HEK293 (cell line): Measurements from ENCODE around the gene PHF21A.
A peak's percentile ranks its signal among the peaks of the same experiment; 100 is the strongest.

Source experiments
- BCL11B ChIP-seq: fragments of 450-650 bp; formaldehyde crosslinking; IDR thresholded peaks from 2 replicates; pipeline ENCODE4 v1.5.1; 2016; ENCODE audit warnings: low read depth, missing biosample characterization, missing genetic modification characterization
- EGR2 ChIP-seq: fragments of 450-650 bp; formaldehyde crosslinking; IDR thresholded peaks from 2 replicates; pipeline ENCODE4 v1.5.1; 2016; ENCODE audit warnings: low read depth, missing biosample characterization, missing genetic modification characterization
- GLIS2 ChIP-seq: fragments of 450-650 bp; formaldehyde crosslinking; IDR thresholded peaks from 2 replicates; pipeline ENCODE4 v1.5.1; 2016; ENCODE audit warnings: missing biosample characterization, missing genetic modification characterization
- OSR2 ChIP-seq: fragments of 450-650 bp; formaldehyde crosslinking; IDR thresholded peaks from 2 replicates; pipeline ENCODE4 v1.5.1; 2016; ENCODE audit warnings: missing biosample characterization, missing genetic modification characterization
- SALL2 ChIP-seq: fragments of 450-650 bp; formaldehyde crosslinking; IDR thresholded peaks from 2 replicates; pipeline ENCODE4 v1.5.0; 2017; ENCODE audit warnings: missing biosample characterization, mild to moderate bottlenecking, missing genetic modification characterization, borderline replicate concordance
- SETDB1 ChIP-seq: IDR thresholded peaks from one replicate; pipeline ENCODE4 v1.6.1; 2017; ENCODE audit warnings: mild to moderate bottlenecking, low read length, moderate library complexity, mixed read lengths; ENCODE audit not compliant: insufficient read length
- ZBTB48 ChIP-seq: fragments of 450-650 bp; formaldehyde crosslinking; IDR thresholded peaks from 2 replicates; pipeline ENCODE4 v1.5.1; 2016; ENCODE audit warnings: missing biosample characterization, missing genetic modification characterization
- ZBTB8A ChIP-seq: fragments of 450-650 bp; formaldehyde crosslinking; IDR thresholded peaks from 2 replicates; pipeline ENCODE4 v1.5.1; 2016; ENCODE audit warnings: missing biosample characterization, missing genetic modification characterization
- ZFP3 ChIP-seq: fragments of 450-650 bp; formaldehyde crosslinking; IDR thresholded peaks from 2 replicates; pipeline ENCODE4 v1.5.1; 2016; ENCODE audit warnings: low read depth, missing biosample characterization, missing genetic modification characterization
- ZNF132 ChIP-seq: fragments of 450-650 bp; formaldehyde crosslinking; IDR thresholded peaks from 2 replicates; pipeline ENCODE4 v1.5.1; 2017; ENCODE audit warnings: missing biosample characterization, missing genetic modification characterization, borderline replicate concordance
- ZNF2 ChIP-seq: fragments of 450-650 bp; formaldehyde crosslinking; IDR thresholded peaks from 2 replicates; pipeline ENCODE4 v1.5.1; 2016; ENCODE audit warnings: missing biosample characterization, missing genetic modification characterization
- ZNF223 ChIP-seq: fragments of 450-650 bp; formaldehyde crosslinking; IDR thresholded peaks from 2 replicates; pipeline ENCODE4 v1.5.1; 2016; ENCODE audit warnings: missing biosample characterization, missing genetic modification characterization
- ZNF311 ChIP-seq: fragments of 450-650 bp; formaldehyde crosslinking; IDR thresholded peaks from 2 replicates; pipeline ENCODE4 v1.5.1; 2017; ENCODE audit warnings: missing biosample characterization, missing genetic modification characterization, borderline replicate concordance
- ZNF341 ChIP-seq: fragments of 450-650 bp; formaldehyde crosslinking; IDR thresholded peaks from 2 replicates; pipeline ENCODE4; 2016; ENCODE audit warnings: low read depth, missing biosample characterization, missing genetic modification characterization
- ZNF354C ChIP-seq: fragments of 450-650 bp; formaldehyde crosslinking; IDR thresholded peaks from 2 replicates; pipeline ENCODE4 v1.5.1; 2016; ENCODE audit warnings: missing biosample characterization, missing genetic modification characterization, low read depth, borderline replicate concordance
- ZNF37A ChIP-seq: fragments of 450-650 bp; IDR thresholded peaks from 2 replicates; pipeline ENCODE4 v1.5.1; 2018; ENCODE audit warnings: missing biosample characterization, missing genetic modification characterization
- ZNF391 ChIP-seq: fragments of 450-650 bp; formaldehyde crosslinking; IDR thresholded peaks from 2 replicates; pipeline ENCODE4 v1.5.1; 2016; ENCODE audit warnings: low read depth, missing biosample characterization, missing genetic modification characterization, borderline replicate concordance
- ZNF426 ChIP-seq: fragments of 450-650 bp; formaldehyde crosslinking; IDR thresholded peaks from 2 replicates; pipeline ENCODE4 v1.5.1; 2017; ENCODE audit warnings: missing biosample characterization, missing genetic modification characterization, mild to moderate bottlenecking, inconsistent platforms, moderate library complexity
- ZNF473 ChIP-seq: fragments of 450-650 bp; formaldehyde crosslinking; IDR thresholded peaks from 2 replicates; pipeline ENCODE4 v1.5.1; 2017; ENCODE audit warnings: missing biosample characterization, missing genetic modification characterization
- ZNF600 ChIP-seq: fragments of 450-650 bp; formaldehyde crosslinking; IDR thresholded peaks from 2 replicates; pipeline ENCODE4 v1.5.1; 2016; ENCODE audit warnings: missing biosample characterization, missing genetic modification characterization
- ZNF660 ChIP-seq: fragments of 450-650 bp; IDR thresholded peaks from 2 replicates; pipeline ENCODE4 v1.5.1; 2018; ENCODE audit warnings: missing biosample characterization, mild to moderate bottlenecking, missing genetic modification characterization
- ZNF768 ChIP-seq: fragments of 450-650 bp; formaldehyde crosslinking; IDR thresholded peaks from 2 replicates; pipeline ENCODE4 v1.5.1; 2018; ENCODE audit warnings: missing biosample characterization, mild to moderate bottlenecking, missing genetic modification characterization
- ZNF792 ChIP-seq: fragments of 450-650 bp; formaldehyde crosslinking; IDR thresholded peaks from 2 replicates; pipeline ENCODE4 v1.5.1; 2016; ENCODE audit warnings: missing biosample characterization, missing genetic modification characterization
- TF ChIP-seq, protein P1 (sequence below): fragments of 450-650 bp; formaldehyde crosslinking; IDR thresholded peaks from 2 replicates; pipeline ENCODE4 v1.5.1; 2016; ENCODE audit warnings: missing biosample characterization, missing genetic modification characterization
- TF ChIP-seq, protein P2 (sequence below): fragments of 450-650 bp; formaldehyde crosslinking; IDR thresholded peaks from 2 replicates; pipeline ENCODE4 v1.5.1; 2016; ENCODE audit warnings: missing biosample characterization, missing genetic modification characterization
- TF ChIP-seq, protein P3 (sequence below): sonication (generic); formaldehyde crosslinking; IDR thresholded peaks from 2 replicates; pipeline ENCODE4 v1.8.1; 2022; ENCODE audit warnings: mild to moderate bottlenecking, moderate library complexity, missing genetic modification reagents
- TF ChIP-seq, protein P4 (sequence below): fragments of 450-650 bp; formaldehyde crosslinking; IDR thresholded peaks from 2 replicates; pipeline ENCODE4 v1.5.1; 2016; ENCODE audit warnings: missing biosample characterization, missing genetic modification characterization
- TF ChIP-seq, protein P5 (sequence below): fragments of 450-650 bp; formaldehyde crosslinking; IDR thresholded peaks from 2 replicates; pipeline ENCODE4 v1.5.1; 2016; ENCODE audit warnings: missing biosample characterization, missing genetic modification characterization, borderline replicate concordance
- TF ChIP-seq, protein P6 (sequence below): fragments of 450-650 bp; formaldehyde crosslinking; optimal IDR thresholded peaks from 2 replicates; pipeline ENCODE3; 2016; ENCODE audit warnings: missing biosample characterization, mild to moderate bottlenecking, missing genetic modification characterization

Gene PHF21A

DNA sequence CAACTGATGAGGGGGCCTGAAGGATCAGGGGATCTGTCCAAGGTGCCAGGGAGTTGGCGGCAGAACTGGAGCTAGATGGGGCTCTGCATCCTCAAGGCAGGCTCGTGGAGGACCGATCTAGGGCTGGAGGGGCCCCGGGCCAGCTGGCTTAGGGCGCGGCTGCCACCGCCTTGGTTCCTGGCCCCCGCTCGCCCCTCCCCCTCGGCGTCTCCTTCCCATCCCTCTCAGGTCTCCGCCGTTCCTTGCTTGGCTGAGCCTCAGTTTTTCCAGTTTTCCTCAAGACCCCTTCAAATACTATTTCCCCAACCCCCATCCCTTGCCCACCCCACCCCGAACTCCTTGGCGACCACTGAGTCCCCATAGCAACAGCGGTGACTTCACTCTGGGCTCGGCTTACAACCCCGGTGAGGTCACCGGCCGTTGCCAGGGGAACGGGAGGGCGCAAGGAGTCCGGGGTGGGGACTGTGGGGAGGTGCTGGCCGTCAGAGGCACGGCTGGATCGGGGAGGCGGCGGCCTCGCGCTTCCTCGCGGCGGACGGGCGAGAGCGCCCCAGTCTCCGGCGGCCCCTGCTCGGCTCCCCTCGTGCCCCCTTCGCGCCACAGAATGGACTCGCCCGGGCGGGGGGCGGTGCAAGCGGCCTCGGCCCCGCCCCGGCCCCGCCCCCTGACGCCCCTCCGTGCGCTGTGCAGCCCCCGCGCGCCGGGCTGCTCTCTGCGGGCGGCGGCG, 221.6 kb downstream of the PHF21A start (continued):
- TF ChIP-seq, protein P1, sequence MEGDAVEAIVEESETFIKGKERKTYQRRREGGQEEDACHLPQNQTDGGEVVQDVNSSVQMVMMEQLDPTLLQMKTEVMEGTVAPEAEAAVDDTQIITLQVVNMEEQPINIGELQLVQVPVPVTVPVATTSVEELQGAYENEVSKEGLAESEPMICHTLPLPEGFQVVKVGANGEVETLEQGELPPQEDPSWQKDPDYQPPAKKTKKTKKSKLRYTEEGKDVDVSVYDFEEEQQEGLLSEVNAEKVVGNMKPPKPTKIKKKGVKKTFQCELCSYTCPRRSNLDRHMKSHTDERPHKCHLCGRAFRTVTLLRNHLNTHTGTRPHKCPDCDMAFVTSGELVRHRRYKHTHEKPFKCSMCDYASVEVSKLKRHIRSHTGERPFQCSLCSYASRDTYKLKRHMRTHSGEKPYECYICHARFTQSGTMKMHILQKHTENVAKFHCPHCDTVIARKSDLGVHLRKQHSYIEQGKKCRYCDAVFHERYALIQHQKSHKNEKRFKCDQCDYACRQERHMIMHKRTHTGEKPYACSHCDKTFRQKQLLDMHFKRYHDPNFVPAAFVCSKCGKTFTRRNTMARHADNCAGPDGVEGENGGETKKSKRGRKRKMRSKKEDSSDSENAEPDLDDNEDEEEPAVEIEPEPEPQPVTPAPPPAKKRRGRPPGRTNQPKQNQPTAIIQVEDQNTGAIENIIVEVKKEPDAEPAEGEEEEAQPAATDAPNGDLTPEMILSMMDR (tag by site-specific recombination), result no peak
- TF ChIP-seq ZNF37A (tag by site-specific recombination) (0 out of 2 replicates have a peak, but pooled peaks have one; percentile 6), ZNF660 (tag by site-specific recombination) (peak; percentile 94), ZNF426 (tag by site-specific recombination) (no peak), ZNF341 (tag by site-specific recombination) (peak; percentile 86), ZNF391 (tag by site-specific recombination) (no peak), BCL11B (tag by site-specific recombination) (no peak), SALL2 (tag by site-specific recombination) (no peak), ZNF354C (no peak), ZNF2 (tag by site-specific recombination) (no peak), ZNF600 (tag by site-specific recombination) (peak; percentile 36; the same call in 1 of the 2 replicates), OSR2 (tag by site-specific recombination) (no peak), GLIS2 (tag by site-specific recombination) (peak; percentile 51), ZBTB48 (no peak; the same call in none of the 2 replicates), ZNF311 (tag by site-specific recombination) (no peak), ZNF223 (no peak), ZFP3 (tag by site-specific recombination) (no peak), ZNF132 (tag by site-specific recombination) (no peak), ZBTB8A (peak; percentile 31; the same call in 1 of the 2 replicates), EGR2 (tag by site-specific recombination) (no peak), ZNF473 (tag by site-specific recombination) (no peak), ZNF792 (no peak), SETDB1 (no peak), ZNF768 (tag by site-specific recombination) (no peak)
- TF ChIP-seq, protein P2, sequence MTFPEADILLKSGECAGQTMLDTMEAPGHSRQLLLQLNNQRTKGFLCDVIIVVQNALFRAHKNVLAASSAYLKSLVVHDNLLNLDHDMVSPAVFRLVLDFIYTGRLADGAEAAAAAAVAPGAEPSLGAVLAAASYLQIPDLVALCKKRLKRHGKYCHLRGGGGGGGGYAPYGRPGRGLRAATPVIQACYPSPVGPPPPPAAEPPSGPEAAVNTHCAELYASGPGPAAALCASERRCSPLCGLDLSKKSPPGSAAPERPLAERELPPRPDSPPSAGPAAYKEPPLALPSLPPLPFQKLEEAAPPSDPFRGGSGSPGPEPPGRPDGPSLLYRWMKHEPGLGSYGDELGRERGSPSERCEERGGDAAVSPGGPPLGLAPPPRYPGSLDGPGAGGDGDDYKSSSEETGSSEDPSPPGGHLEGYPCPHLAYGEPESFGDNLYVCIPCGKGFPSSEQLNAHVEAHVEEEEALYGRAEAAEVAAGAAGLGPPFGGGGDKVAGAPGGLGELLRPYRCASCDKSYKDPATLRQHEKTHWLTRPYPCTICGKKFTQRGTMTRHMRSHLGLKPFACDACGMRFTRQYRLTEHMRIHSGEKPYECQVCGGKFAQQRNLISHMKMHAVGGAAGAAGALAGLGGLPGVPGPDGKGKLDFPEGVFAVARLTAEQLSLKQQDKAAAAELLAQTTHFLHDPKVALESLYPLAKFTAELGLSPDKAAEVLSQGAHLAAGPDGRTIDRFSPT (tag by site-specific recombination), result peak; percentile 57; the same call in 1 of the 2 replicates
- TF ChIP-seq, protein P3, sequence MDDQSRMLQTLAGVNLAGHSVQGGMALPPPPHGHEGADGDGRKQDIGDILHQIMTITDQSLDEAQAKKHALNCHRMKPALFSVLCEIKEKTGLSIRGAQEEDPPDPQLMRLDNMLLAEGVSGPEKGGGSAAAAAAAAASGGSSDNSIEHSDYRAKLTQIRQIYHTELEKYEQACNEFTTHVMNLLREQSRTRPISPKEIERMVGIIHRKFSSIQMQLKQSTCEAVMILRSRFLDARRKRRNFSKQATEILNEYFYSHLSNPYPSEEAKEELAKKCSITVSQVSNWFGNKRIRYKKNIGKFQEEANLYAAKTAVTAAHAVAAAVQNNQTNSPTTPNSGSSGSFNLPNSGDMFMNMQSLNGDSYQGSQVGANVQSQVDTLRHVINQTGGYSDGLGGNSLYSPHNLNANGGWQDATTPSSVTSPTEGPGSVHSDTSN (CRISPR knock-in tag), result no peak
- TF ChIP-seq, protein P4, sequence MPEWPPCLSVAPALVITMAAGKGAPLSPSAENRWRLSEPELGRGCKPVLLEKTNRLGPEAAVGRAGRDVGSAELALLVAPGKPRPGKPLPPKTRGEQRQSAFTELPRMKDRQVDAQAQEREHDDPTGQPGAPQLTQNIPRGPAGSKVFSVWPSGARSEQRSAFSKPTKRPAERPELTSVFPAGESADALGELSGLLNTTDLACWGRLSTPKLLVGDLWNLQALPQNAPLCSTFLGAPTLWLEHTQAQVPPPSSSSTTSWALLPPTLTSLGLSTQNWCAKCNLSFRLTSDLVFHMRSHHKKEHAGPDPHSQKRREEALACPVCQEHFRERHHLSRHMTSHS (tag by site-specific recombination), result no peak
- TF ChIP-seq, protein P5, sequence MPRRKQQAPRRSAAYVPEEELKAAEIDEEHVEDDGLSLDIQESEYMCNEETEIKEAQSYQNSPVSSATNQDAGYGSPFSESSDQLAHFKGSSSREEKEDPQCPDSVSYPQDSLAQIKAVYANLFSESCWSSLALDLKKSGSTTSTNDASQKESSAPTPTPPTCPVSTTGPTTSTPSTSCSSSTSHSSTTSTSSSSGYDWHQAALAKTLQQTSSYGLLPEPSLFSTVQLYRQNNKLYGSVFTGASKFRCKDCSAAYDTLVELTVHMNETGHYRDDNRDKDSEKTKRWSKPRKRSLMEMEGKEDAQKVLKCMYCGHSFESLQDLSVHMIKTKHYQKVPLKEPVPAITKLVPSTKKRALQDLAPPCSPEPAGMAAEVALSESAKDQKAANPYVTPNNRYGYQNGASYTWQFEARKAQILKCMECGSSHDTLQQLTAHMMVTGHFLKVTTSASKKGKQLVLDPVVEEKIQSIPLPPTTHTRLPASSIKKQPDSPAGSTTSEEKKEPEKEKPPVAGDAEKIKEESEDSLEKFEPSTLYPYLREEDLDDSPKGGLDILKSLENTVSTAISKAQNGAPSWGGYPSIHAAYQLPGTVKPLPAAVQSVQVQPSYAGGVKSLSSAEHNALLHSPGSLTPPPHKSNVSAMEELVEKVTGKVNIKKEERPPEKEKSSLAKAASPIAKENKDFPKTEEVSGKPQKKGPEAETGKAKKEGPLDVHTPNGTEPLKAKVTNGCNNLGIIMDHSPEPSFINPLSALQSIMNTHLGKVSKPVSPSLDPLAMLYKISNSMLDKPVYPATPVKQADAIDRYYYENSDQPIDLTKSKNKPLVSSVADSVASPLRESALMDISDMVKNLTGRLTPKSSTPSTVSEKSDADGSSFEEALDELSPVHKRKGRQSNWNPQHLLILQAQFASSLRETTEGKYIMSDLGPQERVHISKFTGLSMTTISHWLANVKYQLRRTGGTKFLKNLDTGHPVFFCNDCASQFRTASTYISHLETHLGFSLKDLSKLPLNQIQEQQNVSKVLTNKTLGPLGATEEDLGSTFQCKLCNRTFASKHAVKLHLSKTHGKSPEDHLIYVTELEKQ (tag by site-specific recombination), result no peak
- TF ChIP-seq, protein P6, sequence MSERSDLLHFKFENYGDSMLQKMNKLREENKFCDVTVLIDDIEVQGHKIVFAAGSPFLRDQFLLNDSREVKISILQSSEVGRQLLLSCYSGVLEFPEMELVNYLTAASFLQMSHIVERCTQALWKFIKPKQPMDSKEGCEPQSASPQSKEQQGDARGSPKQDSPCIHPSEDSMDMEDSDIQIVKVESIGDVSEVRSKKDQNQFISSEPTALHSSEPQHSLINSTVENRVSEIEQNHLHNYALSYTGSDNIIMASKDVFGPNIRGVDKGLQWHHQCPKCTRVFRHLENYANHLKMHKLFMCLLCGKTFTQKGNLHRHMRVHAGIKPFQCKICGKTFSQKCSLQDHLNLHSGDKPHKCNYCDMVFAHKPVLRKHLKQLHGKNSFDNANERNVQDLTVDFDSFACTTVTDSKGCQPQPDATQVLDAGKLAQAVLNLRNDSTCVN, result peak; percentile 64
